Transverse colon (tissue), 4 donors: ENCODE data around the gene IRGQ. TPM values are rescaled to one million over a fixed set of nuclear protein-coding genes. Genes with fewer than 3 reads are reported as not detected.

Source experiments
- DNase-seq: peaks from one replicate; pipeline ENCODE4 v3.0.0-alpha.2; 2019
- H3K27ac ChIP-seq, 4 donors: fragments of 200-600 bp; sonication (generic); 2 replicates each; pipeline ENCODE4 v1.5.1; 2016 to 2018; ENCODE audit warnings: inconsistent platforms in 4 of 4
- H3K27me3 ChIP-seq: fragments of 200-600 bp; sonication (generic); 2 replicates; pipeline ENCODE4 v1.5.1; 2017; ENCODE audit warnings: inconsistent platforms
- H3K36me3 ChIP-seq, 4 donors: fragments of 200-600 bp; sonication (generic); 2 replicates each; pipeline ENCODE4 v1.5.1; 2017 to 2019; ENCODE audit warnings: inconsistent platforms in 4 of 4
- H3K4me1 ChIP-seq, 4 donors: fragments of 200-600 bp; sonication (generic); 2 replicates each; pipeline ENCODE4 v1.5.1; 2017 to 2020; ENCODE audit warnings: inconsistent platforms in 4 of 4
- H3K4me3 ChIP-seq, 4 donors: fragments of 200-600 bp; sonication (generic); 1 replicate in 1 of 4; 2 replicates in 3 of 4; pipeline versions ENCODE4 v1.5.1 to v1.6.1; 2017 to 2019; ENCODE audit warnings: inconsistent platforms in 4 of 4
- H3K9me3 ChIP-seq, 2 donors: fragments of 200-600 bp; sonication (generic); 2 replicates each; pipeline ENCODE4 v1.5.1; 2017 to 2019; ENCODE audit warnings: inconsistent platforms in 2 of 2
- CTCF ChIP-seq, 5 experiments: fragments of 200-600 bp in 3 of 5; fragments of 450-650 bp in 2 of 5; sonication (generic) in 3 of 5; IDR thresholded peaks; 1 replicate in 2 of 5; 2 replicates in 3 of 5; pipeline ENCODE4 v1.5.1; 2016 to 2017; ENCODE audit warnings: antibody characterized with exemption in 5 of 5, inconsistent platforms in 3 of 5, mild to moderate bottlenecking in 2 of 5, moderate library complexity in 1 of 5
- EP300 ChIP-seq: sonication (generic); formaldehyde crosslinking; IDR thresholded peaks from one replicate; pipeline ENCODE4 v1.6.1; 2017; ENCODE audit warnings: antibody characterized with exemption, low read depth
- POLR2A ChIP-seq: fragments of 450-650 bp; IDR thresholded peaks from one replicate; pipeline ENCODE4 v1.6.1; 2016; ENCODE audit warnings: antibody characterized with exemption, mild to moderate bottlenecking, moderate library complexity
- POLR2AphosphoS5 ChIP-seq, 3 donors: sonication (generic); formaldehyde crosslinking; IDR thresholded peaks; one replicate each; pipeline ENCODE4 v1.6.1; 2016; ENCODE audit warnings: antibody characterized with exemption in 3 of 3
- WGBS, 2 donors: methylation state at CpG; one replicate each; pipeline ENCODE4 v1.1.5; 2018; ENCODE audit warnings: low coverage in 1 of 2; 5-methylcytosine and 5-hydroxymethylcytosine counted together
- in situ Hi-C, 4 donors: fragments of 200-750 bp; cut with MboI; loops; one replicate each; pipeline versions ENCODE4 v1.15.0 to v1.15.1; 2017; ENCODE audit warnings: low sequenced_read_pairs in 3 of 4, low pct_ligation_motif_present in 1 of 4, low pct_unique_long_range_greater_than_20kb in 1 of 4
- intact Hi-C: fragments of 100-400 bp; cut with DNase I; formaldehyde crosslinking; loops from one replicate; pipeline ENCODE4 v1.15.1; 2023; ENCODE audit warnings: low total_unique reads
- total RNA-seq, 4 donors: library from RNA; depleted of rRNA; stranded (reverse); fragments of >200 nt; gene quantifications; one replicate each; pipeline ENCODE4 v1.1.0, GENCODE V29; 2016

IRGQ gene
- total RNA-seq, 4 donors from 2014 or later: 15.7 to 32.5 (median 24.7) TPM

- TF ChIP-seq EP300 (no peak), POLR2AphosphoS5 (IDR thresholded peaks at IDR 0.05) (no peak), POLR2A (no peak), CTCF (IDR thresholded peaks at IDR 0.05) (no peak)
- Histone ChIP-seq H3K4me3 (peak overlapping the region in 1 of 4 donors; percentile 4), H3K27me3 (peaks cover 37% of the 10 kb centered on the region), H3K36me3 (no peaks in the 10 kb centered on the region), H3K4me1 (peaks cover 0 to 5% (median 2%) of the 10 kb centered on the region in 4 donors), H3K9me3 (no peaks in the 10 kb centered on the region), H3K27ac (peak overlapping the region in 2 of 4 donors; percentile 29 to 35)
- DNase-seq: no peak
- in situ Hi-C loops: no loop called here
- intact Hi-C loops: no loop called here
- WGBS, 2 donors: 66% methylated on average over 5 of the region's 5 CpGs; no CpG with 5 or more reads in 1 of the 2 donors
Observed at GRCh38 chr19:43634506-43634871, 38.6 kb upstream of the IRGQ start.

- Histone ChIP-seq H3K4me1 (peaks cover 0 to 2% (median under 1%) of the 10 kb centered on the region in 4 donors), H3K4me3 (no peak overlapping the region), H3K27ac (no peak overlapping the region), H3K27me3 (peaks cover 33% of the 10 kb centered on the region), H3K9me3 (no peaks in the 10 kb centered on the region), H3K36me3 (no peaks in the 10 kb centered on the region)
- intact Hi-C loops (no loop called here), in situ Hi-C loops (no loop called here)
- 71 to 80% methylated on average over 2 to 5 of the region's 5 CpGs for WGBS, 2 donors
- TF ChIP-seq EP300: no peak
- TF ChIP-seq POLR2A: no peak
- TF ChIP-seq CTCF (IDR thresholded peaks at IDR 0.05): no peak
- TF ChIP-seq POLR2AphosphoS5 (IDR thresholded peaks at IDR 0.05): no peak
- no peak for DNase-seq
Observed at GRCh38 chr19:43634068-43634467, 38.1 kb upstream of the IRGQ start.

GRCh38 chr19:43633520-43633919, 37.6 kb upstream of the IRGQ start:
- in situ Hi-C loops: no loop called here
- intact Hi-C loops: no loop called here
- DNase-seq: no peak
- Histone ChIP-seq H3K27ac (no peak overlapping the region), H3K27me3 (peaks cover 28% of the 10 kb centered on the region), H3K4me3 (no peak overlapping the region), H3K9me3 (no peaks in the 10 kb centered on the region), H3K36me3 (no peaks in the 10 kb centered on the region), H3K4me1 (no peaks in the 10 kb centered on the region)
- TF ChIP-seq CTCF (IDR thresholded peaks at IDR 0.05) (no peak), EP300 (no peak), POLR2AphosphoS5 (IDR thresholded peaks at IDR 0.05) (no peak), POLR2A (no peak)
- 83 to 89% methylated on average over 2 to 4 of the region's 4 CpGs for WGBS, 2 donors

GRCh38 chr19:43631491-43631890, 35.6 kb upstream of the IRGQ start:
- H3K36me3 ChIP-seq: no peaks in the 10 kb centered on the region
- WGBS, 2 donors: 79 to 83% methylated on average over 3 to 5 of the region's 5 CpGs
- intact Hi-C loops (no loop called here), in situ Hi-C loops (no loop called here)
- H3K27ac ChIP-seq: no peak overlapping the region
- DNase-seq: no peak
- no peaks in the 10 kb centered on the region for H3K4me1 ChIP-seq
- TF ChIP-seq CTCF (IDR thresholded peaks at IDR 0.05): no peak
- TF ChIP-seq POLR2A: no peak
- no peak for TF ChIP-seq EP300
- TF ChIP-seq POLR2AphosphoS5 (IDR thresholded peaks at IDR 0.05): no peak
- no peaks in the 10 kb centered on the region for H3K9me3 ChIP-seq
- no peak overlapping the region for H3K4me3 ChIP-seq
- peaks cover 8% of the 10 kb centered on the region for H3K27me3 ChIP-seq
